CD4-positive, alpha-beta T cell (primary cell): ENCODE results near the gene LPCAT1. TPM values are rescaled to one million over a fixed set of nuclear protein-coding genes. Genes with fewer than 3 reads are reported as not detected.
"Not testable (repeated sequence)": the region's sequence is repeated elsewhere in the genome, so short reads cannot be mapped to it uniquely, and the experiment has no call there.

ENCODE experiments used
- ATAC-seq: fragments of 200-7000 bp; cut with Tn5 transposase; one replicate; pipeline ENCODE4 v1.10.0; 2022; ENCODE audit warnings: mild to moderate bottlenecking; ENCODE audit not compliant: poor library complexity
- CTCF ChIA-PET: fragments of 350-600 bp; sonication (Branson Sonifier 250); formaldehyde crosslinking; loops from one replicate; lab custom pipeline; 2021; ENCODE audit warnings: antibody characterized with exemption, inconsistent platforms; lab: Charles Lee
- POLR2A ChIA-PET: fragments of 350-600 bp; sonication (Branson Sonifier 250); formaldehyde crosslinking; loops from one replicate; lab custom pipeline; 2021; ENCODE audit warnings: antibody characterized with exemption, inconsistent platforms; lab: Charles Lee
- DNase-seq, 14 experiments: peaks; one replicate each; pipeline ENCODE4 v3.0.0-alpha.2; 2013 to 2020; ENCODE audit warnings: mixed read lengths in 2 of 14
- H3K27ac ChIP-seq, 2 donors: one replicate each; pipeline versions ENCODE4 v1.5.1 to v1.7.0; 2013; ENCODE audit warnings: low read length in 2 of 2, low read depth in 1 of 2, mild to moderate bottlenecking in 1 of 2
- H3K27me3 ChIP-seq, 2 experiments: 1 replicate in 1 of 2; 2 replicates in 1 of 2; pipeline versions ENCODE4 v1.6.1 to v1.7.0; 2013; ENCODE audit warnings: low read length in 2 of 2, control low read depth in 1 of 2, mild to moderate bottlenecking in 1 of 2, moderate library complexity in 1 of 2; ENCODE audit not compliant: insufficient read depth in 2 of 2, control insufficient read depth in 1 of 2
- H3K36me3 ChIP-seq: one replicate; pipeline ENCODE4 v1.6.1; 2013; ENCODE audit warnings: low read length, control low read depth; ENCODE audit not compliant: insufficient read depth
- H3K4me1 ChIP-seq: one replicate; pipeline ENCODE4 v1.6.1; 2013; ENCODE audit warnings: low read length, control low read depth; ENCODE audit not compliant: insufficient read depth
- H3K4me3 ChIP-seq: one replicate; pipeline ENCODE4 v1.5.1; 2013; ENCODE audit warnings: mild to moderate bottlenecking, low read length, moderate library complexity
- H3K9me3 ChIP-seq, 2 experiments: 1 replicate in 1 of 2; 2 replicates in 1 of 2; pipeline versions ENCODE4 v1.6.1 to v1.7.0; 2013; ENCODE audit warnings: low read length in 2 of 2, mild to moderate bottlenecking in 2 of 2, control low read depth in 1 of 2, moderate library complexity in 1 of 2; ENCODE audit not compliant: control insufficient read depth in 1 of 2, insufficient read depth in 1 of 2
- H3K27ac Mint-ChIP-seq: one replicate; pipeline ENCODE4 v1.8.0; 2020; ENCODE audit warnings: mixed read lengths
- H3K27me3 Mint-ChIP-seq: one replicate; pipeline ENCODE4 v1.8.0; 2021; ENCODE audit warnings: mixed read lengths
- H3K36me3 Mint-ChIP-seq: one replicate; pipeline ENCODE4 v1.8.0; 2021; ENCODE audit warnings: low read depth, mixed read lengths
- H3K4me1 Mint-ChIP-seq: one replicate; pipeline ENCODE4 v1.8.0; 2021; ENCODE audit warnings: low read depth, mixed read lengths
- H3K4me3 Mint-ChIP-seq: one replicate; pipeline ENCODE4 v1.8.0; 2020; ENCODE audit warnings: mild to moderate bottlenecking, mixed read lengths
- H3K9me3 Mint-ChIP-seq: one replicate; pipeline ENCODE4 v1.8.0; 2020; ENCODE audit warnings: mixed read lengths
- CTCF ChIP-seq: fragments of 200-600 bp; IDR thresholded peaks from one replicate; pipeline ENCODE4 v1.8.0; 2022; ENCODE audit warnings: antibody characterized with exemption, mild to moderate bottlenecking
- intact Hi-C, 2 experiments: fragments of 100-400 bp; cut with DNase I in 1 of 2; cut with micrococcal nuclease in 1 of 2; formaldehyde crosslinking; loops; one replicate each; pipeline versions ENCODE4 v1.15.1 to v1.9.0; 2023 to 2025; cut with DNase I, micrococcal nuclease
- total RNA-seq, 174 experiments: library from RNA in 2 of 174; stranded (reverse) in 2 of 174; gene quantifications; one replicate each; pipeline ENCODE4 v1.2.3 and lab custom pipeline; 2021 to 2026

The LPCAT1 gene
- total RNA-seq, 2 experiments from 2014 or later = 20.4 to 21.2 TPM

GRCh38 chr5:1568201-1568979, 44.6 kb upstream of the LPCAT1 start:
- H3K27me3 Mint-ChIP-seq = no peaks in the 10 kb centered on the region
- H3K27ac Mint-ChIP-seq = no peak overlapping the region
- Histone ChIP-seq H3K27me3 (no peaks in the 10 kb centered on the region), H3K9me3 (no peaks in the 10 kb centered on the region), H3K4me1 (no peaks in the 10 kb centered on the region), H3K4me3 (no peak overlapping the region), H3K27ac (no peak overlapping the region), H3K36me3 (no peaks in the 10 kb centered on the region)
- H3K9me3 Mint-ChIP-seq = no peaks in the 10 kb centered on the region
- ATAC-seq (no peak), DNase-seq (no peak)
- peaks cover 25% of the 10 kb centered on the region for H3K36me3 Mint-ChIP-seq
- ChIA-PET POLR2A (no interaction called here), CTCF (no interaction called here)
- TF ChIP-seq CTCF = no peak
- intact Hi-C loops = no loop called here
- no peaks in the 10 kb centered on the region for H3K4me1 Mint-ChIP-seq
- no peak overlapping the region for H3K4me3 Mint-ChIP-seq

GRCh38 chr5:1567527-1568200, 43.9 kb upstream of the LPCAT1 start:
- H3K4me1 Mint-ChIP-seq, intact Hi-C loops, H3K27ac Mint-ChIP-seq, H3K4me1 ChIP-seq, POLR2A ChIA-PET, H3K4me3 Mint-ChIP-seq, CTCF ChIA-PET, ATAC-seq, H3K9me3 ChIP-seq, H3K4me3 ChIP-seq, H3K27me3 Mint-ChIP-seq, H3K36me3 ChIP-seq, H3K27me3 ChIP-seq, DNase-seq, H3K9me3 Mint-ChIP-seq, H3K27ac ChIP-seq: not testable (repeated sequence)
- peaks cover 21% of the 10 kb centered on the region for H3K36me3 Mint-ChIP-seq

GRCh38 chr5:1565737-1566734, 42.3 kb upstream of the LPCAT1 start:
- Histone ChIP-seq H3K27me3 (peaks cover 0 to 3% of the 10 kb centered on the region in 2 experiments), H3K36me3 (no peaks in the 10 kb centered on the region), H3K4me3 (no peak overlapping the region), H3K9me3 (no peaks in the 10 kb centered on the region), H3K4me1 (no peaks in the 10 kb centered on the region), H3K27ac (no peak overlapping the region)
- ChIA-PET CTCF (no interaction called here), POLR2A (no interaction called here)
- Mint-ChIP-seq H3K9me3 (no peaks in the 10 kb centered on the region), H3K4me3 (no peak overlapping the region), H3K36me3 (peaks cover 12% of the 10 kb centered on the region), H3K27ac (no peak overlapping the region), H3K27me3 (peaks cover 5% of the 10 kb centered on the region), H3K4me1 (no peaks in the 10 kb centered on the region)
- intact Hi-C loops = no loop called here
- ATAC-seq = no peak
- no peak for DNase-seq
- no peak for TF ChIP-seq CTCF
